Right forelimb (tissue), 1 donor: ENCODE results near the gene AKNAD1.

Experiments
- DNase-seq: peaks from one replicate; pipeline ENCODE4 v3.0.0-alpha.2; 2018

The AKNAD1 gene

DNA sequence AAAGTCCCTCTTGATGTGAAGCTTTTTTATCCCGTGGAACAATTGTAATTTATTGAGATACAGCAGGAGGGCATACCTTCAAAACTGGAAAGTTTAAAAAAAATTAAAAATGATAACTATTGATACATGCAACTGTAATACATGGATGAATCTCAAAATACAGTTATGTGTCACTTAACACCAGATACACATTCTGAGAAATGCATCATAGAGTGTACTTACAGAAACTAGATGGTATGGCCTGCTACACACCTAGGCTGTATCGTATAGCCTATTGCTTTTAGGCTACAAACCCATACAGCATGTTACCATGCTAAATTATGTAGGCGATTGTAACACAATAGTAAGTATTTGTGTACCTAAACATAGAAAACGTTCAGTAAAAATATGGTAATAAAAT is 7.1 kb upstream of the AKNAD1 start:
- no peak for DNase-seq

DNA sequence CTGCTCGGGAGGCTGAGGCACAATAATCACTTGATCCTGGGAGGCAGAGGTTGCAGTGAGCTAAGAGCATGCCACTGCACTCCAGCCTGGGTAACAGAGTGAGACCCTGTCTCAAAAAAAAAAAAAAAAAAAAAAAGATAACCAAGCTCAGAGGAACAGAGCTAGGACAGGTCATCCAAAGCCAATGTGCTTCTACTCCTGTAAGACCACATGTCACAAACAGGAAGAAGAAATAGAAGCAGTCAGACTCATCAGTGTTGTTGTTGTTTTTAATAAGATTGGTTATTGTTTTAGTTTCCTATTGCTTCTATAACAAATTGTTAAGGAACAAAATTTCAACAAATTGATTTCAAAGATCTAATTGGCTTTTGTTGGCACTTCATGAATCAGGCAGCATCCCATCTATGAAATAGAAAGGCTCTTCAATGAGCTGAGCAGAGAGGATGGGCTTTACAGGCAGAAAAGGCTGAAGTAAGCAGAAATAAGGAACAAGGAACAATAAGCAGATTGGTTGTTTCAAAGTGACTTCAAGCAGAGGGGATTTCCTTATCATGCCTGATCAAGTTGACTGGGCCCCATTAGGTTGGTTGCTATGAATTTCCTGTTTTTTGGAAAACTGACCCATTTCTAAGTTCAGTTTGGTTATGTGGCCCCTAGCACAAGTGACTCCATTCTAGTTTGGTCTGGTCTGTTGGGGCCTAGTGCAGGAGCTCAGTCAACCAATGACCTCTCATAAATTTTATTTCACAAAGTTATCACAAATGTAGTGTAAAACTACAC is 6.0 kb upstream of the AKNAD1 start:
- no peak for DNase-seq

DNA sequence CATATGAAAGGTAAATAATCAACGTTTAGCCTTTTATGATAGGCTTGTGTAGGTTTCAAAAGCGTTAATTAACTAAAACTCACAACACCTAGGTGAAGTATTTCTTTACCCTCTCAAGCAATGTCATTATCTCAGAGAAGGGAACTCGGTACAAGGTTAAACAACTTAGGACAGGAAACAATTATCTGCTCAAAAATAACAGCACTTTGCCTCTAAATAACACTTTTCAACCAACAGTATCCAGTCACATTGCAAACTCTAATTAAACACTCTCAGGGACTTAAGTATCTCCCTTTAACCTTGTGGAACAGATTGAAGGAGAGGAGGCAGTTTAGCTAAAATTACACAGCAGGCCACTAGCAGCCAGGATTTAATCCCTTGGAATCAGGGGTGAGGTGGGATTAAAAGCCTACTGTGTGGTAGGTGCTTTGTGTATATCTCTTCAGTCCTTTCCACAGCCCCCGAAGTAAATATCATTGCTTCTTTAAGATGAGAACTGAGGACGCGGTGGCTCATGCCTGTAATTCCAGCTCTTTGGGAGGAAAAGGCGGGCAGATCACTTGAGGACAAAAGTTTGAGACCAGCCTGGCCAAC is 5.2 kb upstream of the AKNAD1 start:
- DNase-seq: no peak

DNA sequence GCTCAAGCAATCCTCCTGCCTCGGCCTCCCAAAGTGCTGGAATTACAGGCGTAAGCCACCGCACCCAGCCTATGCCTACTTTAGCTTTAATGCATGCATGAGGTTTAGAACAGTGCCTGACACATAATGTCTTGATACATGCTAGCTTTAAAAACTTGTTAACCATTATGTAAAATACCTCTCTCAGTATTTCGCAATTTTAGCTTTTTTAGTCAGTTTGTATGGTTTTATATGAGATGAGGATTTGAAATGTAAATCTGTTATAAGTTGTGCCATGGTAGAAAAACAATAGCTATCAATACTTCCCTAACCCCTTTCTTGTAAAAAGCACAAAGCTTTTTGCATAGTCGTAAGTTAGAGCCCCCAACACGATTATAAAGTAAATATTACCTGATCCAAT is 4.7 kb upstream of the AKNAD1 start:
- DNase-seq: no peak

DNA sequence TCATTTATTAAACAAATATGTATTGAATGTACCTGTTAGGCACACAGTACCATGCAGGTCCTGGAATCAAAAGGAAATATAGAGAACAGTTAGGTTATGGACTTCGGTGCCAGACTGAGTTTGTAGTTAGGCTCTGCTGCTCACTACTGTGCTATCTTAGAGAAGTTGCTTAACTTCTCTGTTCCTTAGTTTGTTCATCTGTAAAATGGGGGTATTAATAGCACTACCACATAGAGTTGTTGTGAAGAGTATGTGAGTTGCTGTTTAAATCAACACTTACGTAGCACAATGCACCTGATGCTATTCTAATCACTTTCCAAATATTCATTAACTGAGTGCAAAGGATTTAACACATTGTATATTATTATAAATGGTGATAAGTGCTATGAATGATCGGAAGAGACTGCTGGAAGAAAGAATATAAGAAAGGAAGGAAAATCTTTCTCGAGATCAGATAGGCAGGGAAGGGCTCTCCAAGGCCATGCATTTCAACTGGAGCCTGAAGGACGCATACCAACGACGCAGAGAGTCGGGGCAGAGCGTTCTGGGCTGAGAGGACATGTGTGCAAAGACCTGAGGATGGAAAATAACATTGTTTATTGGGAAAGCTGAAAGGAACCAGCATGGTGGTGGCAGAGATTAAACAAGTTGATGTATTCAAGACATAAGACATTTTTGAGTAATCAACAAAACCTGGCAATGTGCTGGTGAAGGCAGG is 3.5 kb upstream of the AKNAD1 start:
- no peak for DNase-seq

DNA sequence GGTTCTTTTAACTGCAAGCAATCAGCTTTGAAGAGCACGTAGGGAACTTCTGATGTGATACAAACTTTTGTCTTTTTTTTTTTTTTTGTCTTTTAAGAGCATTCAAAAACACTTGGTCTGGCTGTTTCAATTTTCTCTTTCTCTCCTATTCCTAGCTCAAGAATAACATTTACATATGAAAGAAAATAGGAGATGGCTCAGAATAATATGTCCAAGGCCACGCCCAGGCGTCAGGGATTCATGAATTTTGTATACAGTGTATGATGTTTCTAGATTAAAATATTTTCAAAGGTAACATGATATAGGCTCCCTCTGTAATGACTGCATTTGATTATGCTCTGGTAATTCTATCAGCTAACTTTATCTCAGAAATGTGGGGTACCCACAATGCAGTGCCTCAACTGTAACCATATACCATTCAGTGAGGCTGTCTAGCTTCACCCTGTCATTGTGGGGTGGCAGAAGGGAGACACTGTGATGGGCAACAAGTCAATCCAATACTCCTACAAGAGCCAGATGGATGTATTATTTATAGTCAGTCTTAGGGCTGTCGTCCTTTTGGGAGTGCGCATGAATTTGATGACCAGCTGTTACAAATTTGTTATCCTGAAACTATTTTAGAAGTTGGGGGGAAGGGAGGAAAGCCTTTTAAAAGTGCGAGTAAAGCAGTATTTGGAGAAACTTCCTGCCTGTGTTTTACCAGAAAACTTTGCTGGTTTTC is 1.5 kb upstream of the AKNAD1 start:
- DNase-seq: no peak

DNA sequence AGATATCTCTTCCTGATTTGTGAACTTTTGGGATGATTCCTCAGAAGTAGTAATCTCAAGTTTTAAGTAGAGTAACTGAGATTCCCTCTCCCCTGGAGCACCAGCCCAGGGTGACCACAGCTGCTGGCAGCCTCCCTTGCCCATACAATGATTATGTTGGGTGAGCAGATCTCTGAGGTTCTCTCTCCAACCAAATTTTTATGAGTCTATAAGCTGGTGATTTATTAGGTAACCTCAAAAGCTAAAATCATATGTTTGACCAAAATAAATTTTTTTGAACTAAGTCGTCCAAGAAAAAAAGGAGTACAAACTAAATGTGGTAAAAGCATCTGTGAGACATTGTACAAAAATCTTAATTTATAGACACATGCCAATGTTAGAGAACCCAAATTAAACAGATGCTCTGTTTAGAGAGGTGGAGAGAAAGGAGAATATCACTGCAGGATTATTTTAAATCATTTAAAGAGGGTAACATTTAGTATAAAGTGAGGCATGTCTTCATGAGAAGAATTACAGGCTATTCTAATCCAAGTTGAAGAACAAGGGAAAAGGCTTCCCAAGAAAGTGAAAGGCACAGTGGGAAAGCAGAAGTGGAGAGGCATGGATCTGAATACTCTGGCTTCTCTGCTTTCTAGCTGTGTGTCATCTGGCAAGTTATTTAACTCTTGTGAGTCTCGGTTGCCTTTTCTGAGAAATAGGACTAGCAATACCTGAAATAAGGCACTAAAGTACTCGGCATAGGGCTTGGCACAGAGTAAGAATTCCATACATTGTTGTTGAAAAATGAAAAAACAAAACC is 2.5 kb downstream of the AKNAD1 start:
- no peak for DNase-seq

DNA sequence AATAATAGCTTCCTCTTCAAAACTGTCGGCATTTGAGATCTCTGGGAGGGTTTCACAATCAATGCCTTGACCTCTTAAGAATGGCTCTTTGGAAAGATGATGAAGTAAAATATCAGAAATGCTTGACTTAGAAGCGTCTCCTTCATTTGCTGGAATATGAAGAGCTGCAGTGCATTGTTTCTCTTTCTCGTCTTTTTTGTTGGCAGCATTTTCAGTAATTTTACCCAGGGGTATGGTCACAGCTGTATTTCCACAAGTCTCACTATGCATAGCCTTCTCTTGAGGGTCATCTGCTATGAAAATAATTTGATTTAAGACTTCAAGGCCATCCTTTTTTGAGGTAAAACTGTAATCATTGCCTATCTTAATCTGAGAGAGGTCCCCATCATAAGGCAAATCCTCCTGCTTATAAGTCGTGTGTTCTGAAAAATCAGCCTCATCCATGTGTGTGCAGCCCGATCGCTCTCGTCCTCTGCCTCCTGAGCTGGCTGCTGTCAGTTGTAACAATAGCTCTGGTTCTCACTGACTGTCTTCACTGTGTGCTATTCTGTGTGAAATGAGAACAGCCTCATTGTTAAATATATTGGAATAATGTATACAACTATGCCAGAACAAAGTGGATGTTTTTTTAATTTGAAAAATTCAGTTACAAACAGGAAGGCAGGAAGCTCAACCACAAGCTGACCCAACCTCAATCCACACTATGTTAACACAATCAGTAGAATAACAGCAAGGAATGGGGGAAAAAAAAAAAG is 4.5 kb downstream of the AKNAD1 start:
- DNase-seq: no peak

DNA sequence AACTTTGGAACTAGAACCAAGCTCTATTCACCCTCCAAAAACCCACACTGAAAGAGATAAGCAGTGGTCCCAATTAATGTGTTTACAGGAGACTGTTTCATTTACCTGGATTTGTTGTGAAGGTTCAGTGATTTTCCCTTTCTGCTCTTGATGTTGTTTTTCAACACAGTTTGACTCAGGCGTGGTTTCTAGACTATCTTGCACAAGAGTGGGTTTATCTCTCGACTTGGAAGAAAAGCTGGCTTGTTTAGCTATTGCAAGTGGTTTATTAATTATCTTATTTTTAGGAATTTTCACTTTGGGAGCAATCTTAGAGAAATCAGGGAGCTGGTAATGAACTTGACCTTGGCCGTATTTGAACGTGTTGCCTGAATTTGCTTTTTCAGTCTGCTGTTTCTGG is 5.3 kb downstream of the AKNAD1 start:
- DNase-seq: no peak

DNA sequence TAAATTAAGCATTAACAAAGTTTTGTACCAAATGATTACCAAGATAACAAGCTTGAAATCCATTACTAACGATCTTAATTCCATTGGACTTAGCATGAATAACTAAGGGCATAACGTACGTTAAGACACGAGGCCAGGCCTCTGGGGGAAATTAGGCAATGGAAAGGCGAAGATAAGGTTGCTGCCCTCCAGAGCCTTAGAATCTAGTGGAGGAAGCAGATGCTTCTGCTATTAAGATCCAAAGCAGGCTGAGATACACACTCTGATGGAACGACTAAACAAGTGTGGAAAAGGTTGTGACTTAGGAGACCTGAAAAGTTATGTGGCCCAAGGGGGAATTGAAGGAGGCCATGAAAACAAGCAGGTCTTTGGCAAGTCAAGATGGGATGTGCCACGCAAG is 6.0 kb downstream of the AKNAD1 start:
- no peak for DNase-seq

DNA sequence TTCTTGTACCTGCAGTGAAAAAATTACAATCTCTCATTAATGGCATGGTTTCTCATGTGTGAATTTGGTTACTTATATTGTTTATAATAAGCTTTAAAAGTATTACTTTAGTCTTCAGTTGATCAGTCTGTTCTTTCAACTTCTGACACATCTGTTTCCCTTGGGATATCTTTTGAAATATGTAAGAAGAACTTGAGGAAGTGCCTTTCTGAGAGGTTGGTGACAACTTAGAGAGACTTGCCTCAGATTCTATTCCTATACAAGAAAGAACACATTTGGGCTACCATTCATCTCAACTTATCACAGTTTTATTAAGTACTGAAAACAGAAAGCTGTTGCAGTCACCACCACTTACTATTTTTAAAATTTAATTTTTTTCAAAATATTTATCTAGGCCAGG is 8.1 kb downstream of the AKNAD1 start:
- DNase-seq: no peak

DNA sequence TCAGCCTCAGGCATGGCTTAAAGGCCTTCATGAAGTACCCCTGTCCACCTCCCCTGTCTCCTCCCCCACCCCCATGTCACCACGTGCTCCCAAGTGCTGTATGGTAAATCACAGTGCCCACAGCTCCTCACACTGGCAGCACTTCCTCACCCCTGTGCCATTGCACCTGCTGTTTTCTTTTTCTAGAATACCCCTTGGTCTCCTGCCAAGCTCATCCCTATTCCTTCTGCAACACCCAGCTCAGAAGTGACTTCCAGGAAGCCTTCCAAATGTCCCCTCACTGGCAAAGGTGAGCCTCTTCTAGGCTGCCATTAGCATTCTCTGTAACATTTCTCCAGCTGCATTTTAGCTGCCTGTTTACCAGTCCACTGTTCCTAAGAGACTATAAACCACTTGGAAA is 9.4 kb downstream of the AKNAD1 start:
- no peak for DNase-seq

DNA sequence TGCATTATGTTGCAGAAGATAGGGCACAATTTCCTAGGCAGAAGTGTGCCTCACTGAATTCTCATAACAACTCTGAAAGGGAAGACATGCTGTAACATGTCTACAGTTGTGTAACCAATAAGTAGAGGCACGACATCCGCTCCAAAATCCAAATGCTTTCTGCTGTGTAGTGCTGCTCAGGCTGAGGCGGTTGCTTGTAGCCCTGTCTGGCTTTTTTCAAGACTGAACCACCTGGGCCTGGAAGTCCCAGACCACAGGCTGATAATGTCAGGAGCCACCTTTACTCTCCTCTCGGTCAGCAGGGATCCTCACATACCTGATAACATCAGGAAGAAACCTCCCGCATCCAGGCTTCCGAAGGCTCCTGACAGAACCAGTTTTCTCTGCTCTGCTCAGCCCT is 10.9 kb downstream of the AKNAD1 start:
- DNase-seq: no peak

DNA sequence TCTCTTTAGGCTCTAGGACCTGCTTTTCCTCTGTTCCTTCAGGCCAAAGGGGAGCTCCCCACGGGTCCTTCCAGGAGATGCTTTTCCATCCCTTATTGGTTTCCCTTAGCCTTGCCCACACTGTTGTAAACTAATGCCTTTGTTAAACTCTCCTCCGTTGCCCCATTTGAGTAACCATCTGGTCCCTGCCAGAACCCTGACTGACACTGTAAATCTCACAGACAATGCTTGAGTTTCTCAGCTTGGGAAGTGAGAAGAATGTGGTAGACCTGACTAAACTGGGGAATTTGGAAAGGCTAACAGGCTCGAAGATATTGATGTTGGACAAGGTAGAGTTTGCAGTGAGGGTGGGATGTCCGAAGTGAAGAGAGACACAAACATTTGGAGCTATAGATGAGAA is 11.4 kb downstream of the AKNAD1 start:
- DNase-seq: no peak

DNA sequence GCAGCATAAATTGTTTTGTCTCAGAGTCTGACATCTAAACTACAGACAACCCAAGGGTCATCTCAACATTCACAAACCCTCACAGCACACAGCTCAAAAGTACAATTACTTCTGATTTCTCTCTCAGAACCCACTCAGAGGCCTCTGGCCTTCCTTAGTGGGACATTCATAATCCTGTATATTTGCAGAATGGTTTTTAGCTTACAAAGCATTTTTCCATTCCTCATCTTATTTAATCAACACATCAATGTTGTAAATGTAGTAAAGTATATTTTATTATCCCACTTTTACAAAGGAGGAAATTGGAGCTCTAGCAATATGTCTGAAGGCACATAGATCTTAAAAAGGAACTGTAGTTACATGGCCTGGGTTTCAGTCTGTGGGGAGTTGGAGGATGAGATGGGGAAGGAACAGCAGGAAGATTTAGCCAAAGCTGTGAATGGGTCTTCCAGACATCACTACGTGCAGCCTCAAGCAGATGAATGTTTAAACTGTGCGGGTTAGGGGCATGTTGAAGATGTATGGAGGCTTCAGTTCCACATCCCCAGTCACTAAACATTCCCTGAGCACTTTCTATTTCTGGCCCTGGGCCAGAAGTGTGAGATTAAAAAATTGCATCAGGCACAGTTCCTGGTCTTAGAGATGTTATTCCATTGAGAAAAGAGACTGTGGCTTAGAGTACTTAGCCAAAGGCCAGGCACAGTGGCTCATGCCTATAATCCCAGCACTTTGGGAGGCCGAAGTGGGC is 13.3 kb downstream of the AKNAD1 start:
- no peak for DNase-seq

DNA sequence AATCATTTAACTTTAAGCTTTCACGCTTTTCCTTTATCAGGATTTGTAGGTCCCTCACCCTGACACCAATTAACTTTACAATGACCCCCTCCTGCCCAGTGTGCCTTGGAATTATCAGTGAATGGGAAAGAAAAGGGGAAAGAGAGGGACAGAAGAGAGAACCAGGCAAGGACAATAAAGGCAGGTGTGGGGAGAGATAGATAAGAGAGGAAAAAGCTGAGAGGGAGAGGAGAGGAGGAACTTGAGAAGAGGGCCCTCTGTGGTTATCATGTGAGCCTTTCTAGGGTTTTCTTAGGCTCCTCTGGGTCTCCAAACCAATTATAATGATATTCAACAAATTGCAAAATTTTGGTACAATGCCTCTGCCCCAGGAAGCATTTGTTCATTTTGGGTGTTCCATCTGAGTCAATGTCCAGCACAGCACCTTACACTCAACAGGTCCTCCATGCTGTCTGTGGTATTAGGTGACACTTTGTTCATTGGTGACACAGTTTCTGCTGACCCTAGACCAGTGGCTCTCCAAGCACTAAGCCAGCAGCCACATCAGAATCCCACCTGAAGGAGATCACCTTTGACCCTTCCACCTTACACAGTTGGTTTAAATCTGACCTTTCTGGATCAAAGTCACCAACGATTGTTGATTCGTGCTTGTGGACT is 14.2 kb downstream of the AKNAD1 start:
- no peak for DNase-seq

DNA sequence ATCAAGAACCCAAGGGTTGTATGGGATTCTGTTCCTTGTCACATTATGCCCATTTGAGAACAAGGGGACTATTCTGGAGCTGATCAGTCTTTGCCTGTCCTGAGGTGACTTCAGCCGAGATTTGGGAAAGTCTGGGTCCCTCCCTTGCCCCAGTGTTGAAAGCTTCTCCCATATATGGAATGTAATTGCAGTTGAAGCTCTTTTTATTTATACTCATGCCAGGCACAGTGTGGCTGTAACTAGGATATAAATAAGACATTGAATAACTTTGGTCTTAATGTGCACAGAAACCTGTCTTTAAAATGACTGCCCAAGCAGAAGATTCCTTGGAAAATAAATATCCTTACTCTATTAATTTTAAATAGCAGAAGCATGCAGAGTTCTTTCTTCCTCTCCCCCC is 15.2 kb downstream of the AKNAD1 start:
- DNase-seq: no peak

DNA sequence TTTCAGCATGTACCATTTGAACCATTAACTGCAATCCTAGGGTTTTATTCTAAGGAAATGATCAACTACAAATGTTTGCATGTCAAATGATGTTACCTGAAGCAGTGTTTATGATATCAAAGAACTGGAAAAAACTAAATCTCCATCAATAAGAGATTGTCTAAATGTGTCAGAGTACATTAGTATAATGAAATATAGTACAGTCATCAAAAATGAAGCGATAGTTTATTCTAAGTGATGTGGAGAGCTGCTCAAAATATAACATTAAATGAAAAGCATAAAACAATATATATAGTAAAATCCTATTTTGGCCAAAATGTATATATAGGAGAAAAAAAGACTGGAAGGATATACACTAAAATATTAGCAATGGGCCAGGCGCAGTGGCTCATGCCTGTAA is 24.0 kb downstream of the AKNAD1 start:
- DNase-seq: no peak

DNA sequence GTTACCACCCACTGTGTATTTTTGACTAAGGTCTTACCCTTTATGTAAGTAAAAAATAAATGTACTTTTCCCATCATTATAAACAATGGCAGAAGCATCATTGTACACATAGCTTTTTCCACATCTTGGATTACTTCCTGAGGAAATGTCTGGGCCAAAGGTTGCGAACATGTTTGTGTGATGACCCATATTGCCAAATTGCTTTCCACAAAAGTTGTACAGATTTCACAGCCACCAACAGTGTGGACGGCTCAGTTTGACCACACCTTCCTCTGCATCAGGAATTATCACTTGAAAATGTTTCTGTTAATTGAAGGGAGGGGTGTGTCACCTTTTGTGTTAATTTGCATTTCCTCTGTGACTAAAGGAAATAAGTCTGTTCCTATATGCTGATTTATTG is 25.7 kb downstream of the AKNAD1 start:
- no peak for DNase-seq

DNA sequence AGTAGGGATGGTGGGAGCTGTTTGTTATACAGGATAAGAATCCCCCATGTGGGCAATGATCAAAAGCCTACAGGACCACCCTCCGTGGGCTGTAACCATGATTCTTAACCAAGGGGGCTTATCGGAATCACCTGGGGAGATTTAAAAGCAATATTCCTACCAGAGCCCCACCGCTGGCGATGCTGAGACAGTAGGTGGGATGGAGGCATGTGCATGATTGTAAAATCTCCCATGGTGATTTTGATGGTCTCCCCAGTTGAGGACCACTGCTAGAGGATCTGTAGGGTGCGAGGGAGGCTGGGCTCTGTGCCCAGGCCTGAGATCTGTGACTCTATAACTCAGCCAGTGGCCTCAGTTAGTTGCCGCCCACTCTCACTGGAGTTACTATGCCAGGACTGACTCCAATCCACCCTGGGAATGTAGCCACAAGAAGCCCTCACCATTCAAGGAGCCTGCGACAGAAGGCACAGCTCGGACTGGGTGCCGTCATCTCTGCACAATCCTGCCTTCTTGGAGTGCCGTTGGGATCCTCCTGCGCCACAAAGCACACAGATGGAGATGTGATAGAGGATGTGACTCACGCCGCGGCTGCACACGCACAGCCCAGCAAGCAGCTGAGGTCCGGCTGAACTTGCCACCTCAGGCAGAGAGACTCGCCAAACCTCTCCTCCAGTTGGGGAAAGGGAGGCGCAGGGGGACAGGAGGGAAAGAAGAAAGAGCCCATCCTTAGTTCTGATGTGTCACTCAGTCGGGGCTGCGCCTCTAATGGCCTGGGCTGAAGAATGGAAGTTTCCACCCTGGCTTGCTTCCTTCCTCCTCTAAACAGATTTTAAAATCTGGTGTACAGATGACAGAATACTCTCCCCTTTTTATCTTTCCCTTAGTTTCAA is 26.5 kb downstream of the AKNAD1 start:
- peak; percentile 63 for DNase-seq
